Subcutaneous abdominal adipose tissue (tissue), 5 donors: Measurements from ENCODE around the gene FOXO6.

Experiments used
- H3K27ac ChIP-seq: one replicate; pipeline ENCODE4 v1.7.0; 2013; ENCODE audit warnings: low read depth, mild to moderate bottlenecking, inconsistent platforms, low read length, moderate library complexity
- H3K27me3 ChIP-seq, 5 donors: one replicate each; pipeline ENCODE4 v1.7.0; 2013; ENCODE audit warnings: low read length in 5 of 5, inconsistent platforms in 1 of 5; ENCODE audit not compliant: control insufficient read depth in 5 of 5, insufficient read depth in 4 of 5
- H3K36me3 ChIP-seq, 5 donors: one replicate each; pipeline ENCODE4 v1.7.0; 2013; ENCODE audit warnings: low read length in 5 of 5; ENCODE audit not compliant: control insufficient read depth in 5 of 5, insufficient read depth in 5 of 5
- H3K4me1 ChIP-seq, 5 donors: one replicate each; pipeline ENCODE4 v1.7.0; 2013; ENCODE audit warnings: low read length in 5 of 5, mild to moderate bottlenecking in 3 of 5, moderate library complexity in 1 of 5; ENCODE audit not compliant: control insufficient read depth in 5 of 5, insufficient read depth in 5 of 5
- H3K4me3 ChIP-seq, 5 donors: one replicate each; pipeline ENCODE4 v1.7.0; 2013; ENCODE audit warnings: low read length in 5 of 5, low read depth in 1 of 5
- H3K9ac ChIP-seq, 5 donors: one replicate each; pipeline ENCODE4 v1.7.0; 2013; ENCODE audit warnings: low read length in 5 of 5, mild to moderate bottlenecking in 4 of 5, moderate library complexity in 3 of 5
- H3K9me3 ChIP-seq, 5 donors: one replicate each; pipeline ENCODE4 v1.7.0; 2013; ENCODE audit warnings: low read length in 5 of 5; ENCODE audit not compliant: control insufficient read depth in 5 of 5
- donor health status: healthy.
- donor health status: healthy.
- donor health status: healthy.
- donor health status: healthy.
- donor health status: healthy.

The FOXO6 gene

DNA sequence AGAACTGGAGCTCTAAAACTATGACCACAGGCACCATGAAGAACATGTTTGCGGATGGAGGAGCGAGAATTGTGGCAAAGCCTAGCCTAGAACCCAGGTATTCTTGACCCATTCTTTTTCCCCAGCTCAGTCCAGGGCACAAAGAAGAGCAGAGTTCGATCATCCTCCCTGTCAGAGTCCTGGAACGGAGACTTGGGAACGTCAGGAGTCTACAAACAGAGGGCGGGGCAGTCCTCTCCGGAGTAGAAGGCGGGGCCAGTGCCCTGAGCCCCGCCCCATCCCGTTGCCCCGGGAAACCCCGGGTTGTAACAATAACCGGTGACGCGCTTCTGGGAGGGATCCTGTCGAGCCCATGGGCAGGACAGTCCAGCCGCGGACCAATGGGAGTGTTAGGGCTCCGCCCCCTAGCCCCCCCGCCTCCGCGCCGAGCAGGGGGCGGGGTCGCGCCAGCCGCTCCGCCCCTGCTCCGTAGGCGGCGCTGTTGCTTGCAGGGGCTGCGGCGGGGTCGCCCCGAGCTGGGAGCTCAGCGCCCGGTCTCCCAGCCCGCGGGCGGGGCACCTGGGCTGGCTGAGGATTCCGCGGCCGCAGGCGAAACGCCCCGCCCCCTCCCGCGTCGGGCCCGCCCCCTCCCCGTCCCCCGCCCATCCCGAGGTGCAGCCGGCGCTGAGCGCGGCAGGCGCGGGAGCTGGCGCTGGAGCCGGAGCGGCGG lies at the start of gene FOXO6:
Gene FOXO6 (plus strand): TSS at position 649 of the 709 bp plus-strand sequence.
- H3K4me3 ChIP-seq: peak within 1 kb of the TSS; percentile 56 to 65 (median 57)

DNA sequence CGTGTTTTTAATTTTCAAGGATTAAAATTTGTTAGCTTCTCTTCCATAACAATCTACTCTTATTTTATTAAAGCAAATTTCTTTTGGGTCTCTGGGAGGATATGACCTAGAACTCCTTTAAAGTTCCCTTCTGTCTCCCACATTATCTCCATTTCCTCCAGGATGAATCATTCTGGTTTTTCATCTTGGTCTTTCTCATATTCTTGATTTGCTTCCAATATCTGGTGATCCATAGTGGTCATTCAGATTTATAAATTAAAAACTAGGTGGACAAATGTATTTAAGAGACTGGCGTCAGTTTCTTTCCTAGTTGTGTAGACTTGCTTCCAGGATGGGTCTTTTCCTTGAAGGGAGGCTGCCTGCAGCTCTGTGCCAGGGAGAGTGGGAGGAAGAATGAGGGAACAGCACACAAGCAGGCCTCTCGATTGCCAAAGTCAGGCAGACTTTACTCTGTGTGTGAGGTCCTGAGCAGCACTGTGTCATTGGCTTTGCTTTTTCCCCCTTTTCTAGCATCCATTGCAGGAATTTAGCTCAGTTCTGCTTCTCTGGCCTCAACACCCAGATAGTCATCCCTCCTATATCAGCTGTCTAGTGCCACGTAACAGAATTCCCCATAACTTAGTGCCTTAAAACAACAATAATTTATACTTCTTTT lies 48.1 kb upstream of the FOXO6 start:
- no peak overlapping the region for H3K4me3 ChIP-seq
- H3K9ac ChIP-seq: no peak overlapping the region
- no peaks in the 10 kb centered on the region for H3K4me1 ChIP-seq
- peaks cover 0 to under 1% (median 0%) of the 10 kb centered on the region in 5 donors for H3K9me3 ChIP-seq
- no peaks in the 10 kb centered on the region for H3K36me3 ChIP-seq
- H3K27me3 ChIP-seq: peaks cover 0 to 10% (median 0%) of the 10 kb centered on the region in 5 donors
- H3K27ac ChIP-seq: no peak overlapping the region

More for the DNA sequence above, at the start of gene FOXO6:
- no peak within 1 kb of the TSS for H3K27ac ChIP-seq
- no peaks in the 10 kb centered on the region for H3K9me3 ChIP-seq
- peaks cover 0 to 37% (median 27%) of the 10 kb centered on the region in 5 donors for H3K4me1 ChIP-seq
- H3K27me3 ChIP-seq: peaks cover 0 to 21% (median 12%) of the 10 kb centered on the region in 5 donors
- H3K9ac ChIP-seq: peak within 1 kb of the TSS in 1 of 5 donors; percentile 31
- no peaks in the 10 kb centered on the region for H3K36me3 ChIP-seq

DNA sequence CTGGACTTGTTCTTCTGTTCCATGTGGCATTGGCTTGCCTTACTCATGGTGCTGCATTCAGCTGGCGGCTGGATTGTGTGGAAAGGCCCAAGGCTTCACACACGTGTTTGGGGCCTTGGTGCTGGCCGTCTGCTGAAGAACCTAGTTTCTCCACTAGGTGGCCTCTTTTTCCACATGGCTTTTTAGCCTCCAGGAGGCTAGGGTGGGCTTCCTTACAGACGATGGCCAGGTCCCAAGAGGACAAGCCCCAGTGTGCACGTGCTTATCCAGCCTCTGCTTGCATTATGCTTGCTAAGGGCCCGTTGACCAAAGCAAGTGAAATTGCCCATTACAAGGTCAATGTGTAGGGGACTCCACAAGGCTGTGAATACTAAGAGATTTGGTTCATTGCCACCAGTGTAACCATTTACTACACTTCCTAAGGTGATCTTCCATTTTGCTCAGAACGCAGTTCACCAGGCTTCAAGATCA lies 47.5 kb upstream of the FOXO6 start:
- Histone ChIP-seq H3K27me3 (peaks cover 0 to 10% (median 0%) of the 10 kb centered on the region in 5 donors), H3K27ac (no peak overlapping the region), H3K36me3 (no peaks in the 10 kb centered on the region), H3K9ac (no peak overlapping the region), H3K4me3 (no peak overlapping the region), H3K4me1 (no peaks in the 10 kb centered on the region), H3K9me3 (no peaks in the 10 kb centered on the region)

DNA sequence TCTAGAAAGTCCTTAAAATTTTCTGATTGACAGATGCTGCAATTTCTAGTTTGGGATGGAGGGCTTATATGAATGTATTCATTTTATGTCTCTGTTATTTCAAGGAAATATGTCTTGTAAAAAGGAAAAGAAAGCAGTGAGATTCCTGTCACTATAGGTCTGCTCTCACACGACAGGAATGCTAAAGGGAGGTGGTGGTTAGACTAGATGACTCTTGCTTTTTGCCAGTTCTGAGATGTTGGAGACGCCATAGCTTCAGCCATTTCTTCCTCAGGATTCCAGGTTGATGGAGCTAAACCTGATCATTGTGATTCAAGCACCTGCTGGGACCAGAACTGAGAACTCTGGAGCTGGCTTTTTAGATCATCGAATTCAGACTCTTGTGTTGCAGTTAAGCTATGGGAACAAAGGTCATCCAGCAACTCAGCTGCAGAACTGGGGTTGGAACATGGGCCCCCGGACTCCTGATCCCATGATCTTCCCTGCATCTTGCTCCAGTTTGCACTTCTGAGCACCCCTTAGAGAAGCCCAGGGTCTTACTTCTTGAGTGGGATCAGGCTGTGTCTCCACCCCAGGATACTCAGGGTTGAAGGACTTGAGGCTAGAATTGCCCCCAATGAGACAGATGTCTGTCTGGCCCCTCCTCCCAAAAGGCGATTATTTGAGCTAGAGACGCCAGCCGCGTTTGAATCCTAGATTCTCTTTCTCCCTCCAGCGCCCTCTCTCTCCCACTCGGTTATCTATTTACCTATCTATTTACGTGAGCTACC lies 46.7 kb upstream of the FOXO6 start:
- no peak overlapping the region for H3K27ac ChIP-seq
- no peak overlapping the region for H3K9ac ChIP-seq
- peaks cover 0 to 3% (median 0%) of the 10 kb centered on the region in 5 donors for H3K4me1 ChIP-seq
- no peak overlapping the region for H3K4me3 ChIP-seq
- no peaks in the 10 kb centered on the region for H3K9me3 ChIP-seq
- H3K36me3 ChIP-seq: no peaks in the 10 kb centered on the region
- peaks cover 0 to 10% (median 0%) of the 10 kb centered on the region in 5 donors for H3K27me3 ChIP-seq

DNA sequence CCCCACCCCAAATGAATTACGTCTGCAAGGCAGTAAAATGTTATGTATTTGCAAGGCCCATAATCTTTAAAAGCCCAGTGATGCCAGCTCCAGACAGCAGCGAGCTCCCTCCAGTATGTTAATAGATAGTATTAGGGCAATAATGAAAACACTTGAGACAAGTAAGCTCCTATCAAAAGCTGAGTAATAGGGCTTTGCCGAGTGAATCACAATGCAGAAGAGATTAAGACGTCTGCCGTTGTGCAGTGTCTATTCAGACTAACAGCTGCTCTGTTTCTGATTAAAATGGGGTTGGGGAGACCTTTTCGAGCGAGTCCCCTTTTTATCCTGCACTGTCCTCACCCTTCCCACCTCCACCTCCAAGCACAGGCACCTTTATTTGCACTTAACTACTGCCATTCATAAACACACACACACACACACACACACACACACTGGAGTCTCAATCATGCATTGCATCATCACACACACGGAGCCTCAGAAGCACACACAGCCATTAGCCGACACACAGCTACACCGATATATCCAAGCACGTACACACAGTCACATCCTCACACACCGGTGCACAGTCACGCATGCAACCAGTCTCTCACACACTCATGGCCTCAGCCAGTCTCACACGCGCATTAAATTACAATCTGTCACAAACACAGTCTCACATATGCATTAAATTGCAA lies 46.0 kb upstream of the FOXO6 start:
- Histone ChIP-seq H3K27ac (no peak overlapping the region), H3K27me3 (peaks cover 0 to 10% (median 0%) of the 10 kb centered on the region in 5 donors), H3K4me1 (peaks cover 0 to 8% (median 0%) of the 10 kb centered on the region in 5 donors), H3K9me3 (no peaks in the 10 kb centered on the region), H3K4me3 (no peak overlapping the region), H3K36me3 (no peaks in the 10 kb centered on the region), H3K9ac (no peak overlapping the region)

DNA sequence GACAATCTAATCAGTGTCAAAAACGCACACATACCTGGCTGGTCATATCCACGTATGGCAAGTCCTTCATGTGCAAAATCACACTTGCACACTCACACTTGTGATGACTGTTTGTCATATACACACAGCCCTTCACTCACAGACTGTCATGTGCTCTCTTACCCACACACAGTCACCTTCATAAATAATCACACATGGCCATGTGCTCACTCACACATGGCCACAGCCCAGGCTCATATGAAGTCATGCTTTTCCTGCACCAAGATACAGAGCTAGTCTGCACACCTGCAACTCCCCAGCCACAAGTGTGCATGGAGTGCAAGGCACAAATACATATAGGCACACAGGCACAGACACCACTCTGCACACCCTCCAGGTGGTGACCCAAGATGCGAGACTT lies 45.4 kb upstream of the FOXO6 start:
- Histone ChIP-seq H3K4me3 (no peak overlapping the region), H3K36me3 (no peaks in the 10 kb centered on the region), H3K27ac (no peak overlapping the region), H3K4me1 (peaks cover 0 to 8% (median 0%) of the 10 kb centered on the region in 5 donors), H3K9me3 (no peaks in the 10 kb centered on the region), H3K9ac (no peak overlapping the region), H3K27me3 (peaks cover 0 to 10% (median 0%) of the 10 kb centered on the region in 5 donors)

DNA sequence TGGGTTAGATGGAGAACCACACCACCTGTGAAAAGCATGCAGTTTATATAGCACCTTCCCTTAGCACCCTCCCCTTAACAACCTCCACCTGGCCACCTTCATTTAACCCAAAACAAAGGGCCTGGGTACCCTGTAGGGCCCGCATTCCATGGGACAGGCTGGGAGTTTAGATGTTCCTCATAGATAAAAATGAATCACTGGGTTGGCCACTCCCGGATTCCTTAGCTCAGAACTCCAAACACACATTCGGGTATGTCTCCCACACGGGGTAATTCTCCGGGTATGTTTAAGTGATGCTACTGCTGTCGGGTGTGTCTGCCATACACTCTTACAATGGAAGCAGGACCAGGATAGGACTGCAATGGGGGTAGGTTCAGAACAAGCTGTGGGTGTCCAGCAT lies 43.9 kb upstream of the FOXO6 start:
- Histone ChIP-seq H3K4me3 (no peak overlapping the region), H3K27ac (no peak overlapping the region), H3K27me3 (peaks cover 0 to 10% (median 2%) of the 10 kb centered on the region in 5 donors), H3K9ac (no peak overlapping the region), H3K9me3 (no peaks in the 10 kb centered on the region), H3K36me3 (no peaks in the 10 kb centered on the region), H3K4me1 (peaks cover 0 to 9% (median 0%) of the 10 kb centered on the region in 5 donors)

DNA sequence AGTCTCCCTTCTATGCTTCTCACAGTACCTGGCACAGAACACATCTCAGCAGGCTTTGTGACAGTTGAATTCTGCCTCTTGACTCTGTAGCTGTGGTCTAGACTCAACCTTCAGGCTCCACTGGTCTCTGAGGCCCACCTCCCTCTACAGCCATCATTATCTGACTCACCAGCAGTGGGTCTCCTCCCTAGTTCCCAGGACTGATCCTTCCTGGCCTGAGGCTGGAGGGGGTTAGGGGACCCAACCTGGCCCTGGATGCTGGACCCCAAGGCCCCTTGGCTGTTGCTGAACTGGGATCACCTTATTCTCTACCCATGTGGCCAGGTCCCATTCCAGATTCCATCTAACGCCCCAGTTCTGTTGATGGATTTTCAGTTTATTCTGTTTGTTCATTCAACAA lies 43.1 kb upstream of the FOXO6 start:
- Histone ChIP-seq H3K27me3 (peaks cover 0 to 10% (median 2%) of the 10 kb centered on the region in 5 donors), H3K36me3 (no peaks in the 10 kb centered on the region), H3K27ac (no peak overlapping the region), H3K4me1 (peaks cover 0 to 9% (median 0%) of the 10 kb centered on the region in 5 donors), H3K9me3 (no peaks in the 10 kb centered on the region), H3K9ac (no peak overlapping the region), H3K4me3 (no peak overlapping the region)

DNA sequence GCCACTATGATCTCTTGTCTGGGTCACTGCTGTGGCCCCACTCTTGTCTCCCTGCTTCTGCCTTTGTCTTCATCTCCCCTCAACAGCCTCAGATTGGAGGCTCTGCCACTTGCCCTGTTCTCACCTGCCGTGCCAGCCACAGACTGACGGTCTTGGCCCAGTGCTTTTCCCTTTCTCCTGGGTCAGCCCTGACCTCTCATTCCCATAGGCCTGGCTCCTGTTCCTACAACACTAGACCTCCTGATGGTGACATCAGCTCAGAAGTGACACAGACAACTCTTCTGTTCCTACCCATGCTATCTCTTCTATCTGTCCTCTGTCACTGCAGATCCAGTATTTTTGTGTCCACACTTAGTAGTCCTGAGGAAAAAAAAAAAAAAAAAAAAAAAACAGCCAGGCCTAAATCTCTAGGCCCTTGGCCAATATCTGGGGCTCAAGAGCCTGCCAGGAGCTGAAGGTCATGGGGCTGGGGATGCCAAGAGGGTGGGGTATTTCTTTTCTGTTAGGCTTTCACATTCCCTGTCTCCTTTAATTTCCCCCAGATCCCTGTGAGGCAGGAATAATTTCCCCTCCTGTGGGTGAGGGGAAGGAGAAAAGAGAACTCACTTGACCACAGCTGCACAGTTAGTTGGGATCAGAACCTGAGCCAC lies 42.0 kb upstream of the FOXO6 start:
- no peaks in the 10 kb centered on the region for H3K36me3 ChIP-seq
- no peak overlapping the region for H3K9ac ChIP-seq
- H3K4me3 ChIP-seq: no peak overlapping the region
- peaks cover 0 to 10% (median 2%) of the 10 kb centered on the region in 5 donors for H3K27me3 ChIP-seq
- no peak overlapping the region for H3K27ac ChIP-seq
- H3K9me3 ChIP-seq: no peaks in the 10 kb centered on the region
- H3K4me1 ChIP-seq: peaks cover 0 to 9% (median 0%) of the 10 kb centered on the region in 5 donors
